Stimulated activated CD8-positive, alpha-beta memory T cell treated with anti-CD3 and anti-CD28 coated beads, Interleukin-15, amount 100 ng/mL, for 48 hours (primary cell): Measurements from ENCODE around the gene PPP5C.
A peak's percentile ranks its signal among the peaks of the same experiment; 100 is the strongest.
"Not testable (repeated sequence)": the region's sequence is repeated elsewhere in the genome, so short reads cannot be mapped to it uniquely, and the experiment has no call there.

Experiments
- DNase-seq, 2 donors: peaks; one replicate each; pipeline ENCODE4 v3.0.0-alpha.2; 2020; ENCODE audit warnings: low read depth in 2 of 2

The PPP5C gene

GRCh38 chr19:46346821-46347571, at the start of gene PPP5C:
TSS of gene PPP5C (plus strand) at chr19:46347087. CDS start at chr19:46347097, 10 bp downstream.
- peak; percentile 87 to 89 for DNase-seq

- no peak for DNase-seq
Measured at GRCh38 chr19:46297700-46298478, 49.0 kb upstream of the PPP5C start.

GRCh38 chr19:46298479-46299003, 48.3 kb upstream of the PPP5C start:
- DNase-seq: no peak

- no peak for DNase-seq
Measured at GRCh38 chr19:46299004-46299509, 47.8 kb upstream of the PPP5C start.

- no peak for DNase-seq
Measured at GRCh38 chr19:46299695-46300094, 47.2 kb upstream of the PPP5C start.

GRCh38 chr19:46303322-46303690, 43.6 kb upstream of the PPP5C start:
- no peak for DNase-seq

- no peak for DNase-seq
Measured at GRCh38 chr19:46303691-46304397, 43.0 kb upstream of the PPP5C start.

GRCh38 chr19:46306501-46306900, 40.4 kb upstream of the PPP5C start:
- no peak for DNase-seq

GRCh38 chr19:46308510-46308909, 38.4 kb upstream of the PPP5C start:
- DNase-seq: no peak

- no peak for DNase-seq
Measured at GRCh38 chr19:46309056-46309455, 37.8 kb upstream of the PPP5C start.

GRCh38 chr19:46311444-46311843, 35.4 kb upstream of the PPP5C start:
- no peak for DNase-seq

- not testable (repeated sequence) for DNase-seq
Measured at GRCh38 chr19:46313540-46314469, 33.1 kb upstream of the PPP5C start.

- no peak for DNase-seq
Measured at GRCh38 chr19:46317339-46317738, 29.5 kb upstream of the PPP5C start.

GRCh38 chr19:46319613-46320012, 27.3 kb upstream of the PPP5C start:
- no peak for DNase-seq

- DNase-seq: no peak
Measured at GRCh38 chr19:46320559-46320958, 26.3 kb upstream of the PPP5C start.

- no peak for DNase-seq
Measured at GRCh38 chr19:46321653-46322052, 25.2 kb upstream of the PPP5C start.

- DNase-seq: not testable (repeated sequence)
Measured at GRCh38 chr19:46323227-46323626, 23.7 kb upstream of the PPP5C start.

- no peak for DNase-seq
Measured at GRCh38 chr19:46324277-46324676, 22.6 kb upstream of the PPP5C start.

- DNase-seq: no peak
Measured at GRCh38 chr19:46326608-46327007, 20.3 kb upstream of the PPP5C start.

GRCh38 chr19:46328079-46328478, 18.8 kb upstream of the PPP5C start:
- no peak for DNase-seq
